ENCODE data around the gene P2RY11.

DNA sequence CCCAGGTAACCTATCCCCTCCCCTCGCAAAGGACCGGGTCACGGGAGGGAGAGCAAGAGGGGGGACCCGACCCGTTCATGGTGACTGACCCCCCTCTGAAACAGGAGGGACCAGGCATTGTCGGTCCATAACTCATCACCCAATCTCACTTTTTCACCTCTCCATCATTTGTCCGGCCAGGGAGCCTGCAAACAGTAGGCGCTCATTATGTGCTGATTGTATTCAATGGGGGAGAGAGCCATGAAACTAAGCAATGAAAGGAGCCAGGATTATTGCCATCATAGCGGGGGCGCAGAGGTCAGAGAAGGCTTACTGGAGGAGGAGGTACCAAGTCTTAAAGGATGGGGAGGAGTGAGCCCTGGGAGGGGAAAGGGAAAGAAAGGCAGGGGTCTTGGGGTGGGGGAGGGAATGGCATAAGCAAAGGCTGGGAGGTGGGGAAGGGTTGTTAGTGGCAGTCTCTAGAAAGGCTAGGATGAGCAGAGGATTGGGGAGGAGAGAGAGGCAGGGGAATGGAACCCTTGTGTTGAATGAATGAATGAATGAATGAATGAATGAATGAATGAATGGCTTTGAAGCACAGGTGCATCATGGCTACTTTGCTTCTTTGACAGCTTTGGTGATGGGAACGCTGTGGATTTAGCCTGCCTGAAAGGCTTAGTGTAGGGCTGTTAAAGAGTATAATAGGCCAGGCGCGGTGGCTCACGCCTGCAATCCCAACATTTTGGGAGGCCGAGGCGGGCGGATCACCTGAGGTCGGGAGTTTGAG, 24.0 kb upstream of the P2RY11 start:
- TF ChIP-seq, protein P1, sequence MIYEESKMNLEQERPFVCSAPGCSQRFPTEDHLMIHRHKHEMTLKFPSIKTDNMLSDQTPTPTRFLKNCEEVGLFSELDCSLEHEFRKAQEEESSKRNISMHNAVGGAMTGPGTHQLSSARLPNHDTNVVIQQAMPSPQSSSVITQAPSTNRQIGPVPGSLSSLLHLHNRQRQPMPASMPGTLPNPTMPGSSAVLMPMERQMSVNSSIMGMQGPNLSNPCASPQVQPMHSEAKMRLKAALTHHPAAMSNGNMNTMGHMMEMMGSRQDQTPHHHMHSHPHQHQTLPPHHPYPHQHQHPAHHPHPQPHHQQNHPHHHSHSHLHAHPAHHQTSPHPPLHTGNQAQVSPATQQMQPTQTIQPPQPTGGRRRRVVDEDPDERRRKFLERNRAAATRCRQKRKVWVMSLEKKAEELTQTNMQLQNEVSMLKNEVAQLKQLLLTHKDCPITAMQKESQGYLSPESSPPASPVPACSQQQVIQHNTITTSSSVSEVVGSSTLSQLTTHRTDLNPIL (CRISPR knock-in tag; IDR thresholded peaks at IDR 0.05; ENCODE audit: low read depth): no peak
- TF ChIP-seq ZFP3 (CRISPR knock-in tag; IDR thresholded peaks at IDR 0.05) (no peak), OSR1 (CRISPR knock-in tag; IDR thresholded peaks at IDR 0.05) (no peak), TOX (CRISPR knock-in tag; IDR thresholded peaks at IDR 0.05; ENCODE audit: borderline replicate concordance) (no peak), BACH2 (CRISPR knock-in tag; IDR thresholded peaks at IDR 0.05; ENCODE audit: borderline replicate concordance) (no peak), PPARA (CRISPR knock-in tag; IDR thresholded peaks at IDR 0.05; ENCODE audit: borderline replicate concordance) (no peak), CSRNP3 (CRISPR knock-in tag; IDR thresholded peaks at IDR 0.05) (no peak), ISL1 (CRISPR knock-in tag; IDR thresholded peaks at IDR 0.05) (no peak), RARB (CRISPR knock-in tag; IDR thresholded peaks at IDR 0.05) (no peak), ZC3H10 (CRISPR knock-in tag; IDR thresholded peaks at IDR 0.05) (no peak), TCF4 (CRISPR knock-in tag; IDR thresholded peaks at IDR 0.05; ENCODE audit: borderline replicate concordance) (no peak), ARNTL (CRISPR knock-in tag; IDR thresholded peaks at IDR 0.05; ENCODE audit: borderline replicate concordance, low read depth) (no peak)
